Measurements from ENCODE around the gene LRRC3.

GRCh38 chr21:44475266-44475845, 20.0 kb downstream of the LRRC3 start:
- TF ChIP-seq CTCF (conservative IDR thresholded peaks at IDR 0.05; ENCODE audit: low read length) (no peak), EZH2phosphoT487 (IDR thresholded peaks at IDR 0.05; ENCODE audit: borderline replicate concordance, low read depth, low read length) (no peak)
